K562 (cell line): Measurements from ENCODE around the gene KATNB1. TPM values are rescaled to one million over a fixed set of nuclear protein-coding genes. Genes with fewer than 3 reads are reported as not detected.

ENCODE experiments used
- microRNA-seq: library from miRNA; unstranded; fragments of <30 nt; microRNA quantifications from one replicate; pipeline ENCODE4, GENCODE V29; 2018; ENCODE audit warnings: borderline microRNAs expressed
- polyA plus RNA-seq, 8 experiments: library from polyadenylated mRNA; depleted of rRNA in 4 of 8; stranded (reverse) in 5 of 8; unstranded in 3 of 8; fragments of >200 nt; fragmentation: Nextera tagmentation in 2 of 8; fragmentation: Illumina TruSeq in 1 of 8; extraction: Ambion mirVana in 2 of 8; extraction: Trizol in 1 of 8; gene quantifications; 2 replicates each; pipeline versions ENCODE4 v1.2.1 to v1.2.3, GENCODE V29; 2011 to 2014; ENCODE audit warnings: inconsistent platforms in 1 of 8, missing spikeins in 1 of 8
- small RNA-seq: library from RNA; depleted of rRNA; stranded (forward); fragments of <200 nt; gene quantifications from one replicate; pipeline ENCODE3, GENCODE V24; 2014
- total RNA-seq, 7 experiments: library from RNA; depleted of rRNA in 6 of 7; stranded (reverse); fragments of >200 nt in 6 of 7; fragmentation: Illumina TruSeq in 2 of 7; extraction: Trizol in 2 of 7; gene quantifications; 2 replicates each; pipeline versions ENCODE4 v1.2.1 to v1.2.3, GENCODE V29; 2011 to 2021; ENCODE audit warnings: low replicate concordance in 1 of 7

The KATNB1 gene
- total and polyA plus RNA-seq, 9 of the 15 experiments (the other 6 are each of a cell fraction or from before 2014, with no cell fraction given) = 1.2 to 52.6 (median 21.9) TPM

Small RNA genes within 50 kb of the gene (microRNA-seq; reads per million reads assigned to microRNA genes)
- not detected for gene MIR6772

Small RNA genes within 50 kb of the gene (small RNA-seq; reads per million reads assigned to genes)
- gene MIR6772 = 0.11 reads per million

Other genes starting within 250 kb of the KATNB1 start
Only the 7 nearest of the 8 such genes appear.
- 3.8 and 4.9 TPM in 2 replicates for gene CCDC102A, start 199.2 kb upstream of the KATNB1 start, total RNA-seq (2014; rRNA removed)
- 0.16 and 0.58 TPM in 2 replicates for gene CCDC102A, start 199.2 kb upstream of the KATNB1 start, total RNA-seq (2014; rRNA removed; fragmentation: Illumina TruSeq; extraction: Trizol)
- 1.4 and 2.1 TPM in 2 replicates for gene CCDC102A, start 199.2 kb upstream of the KATNB1 start, total RNA-seq (2015; rRNA removed; fragmentation: Illumina TruSeq; extraction: Trizol)
- gene CCDC102A, start 199.2 kb upstream of the KATNB1 start, total RNA-seq (2021) = 2.7 and 3.0 TPM in 2 replicates
- 2.2 and 2.4 TPM in 2 replicates for gene CCDC102A, start 199.2 kb upstream of the KATNB1 start, polyA plus RNA-seq (2011; rRNA removed)
- 0.85 and 1.4 TPM in 2 replicates for gene CCDC102A, start 199.2 kb upstream of the KATNB1 start, polyA plus RNA-seq (2014; fragmentation: Illumina TruSeq; extraction: Trizol)
- gene CCDC102A, start 199.2 kb upstream of the KATNB1 start, polyA plus RNA-seq (2014; fragmentation: Nextera tagmentation; extraction: Ambion mirVana) = under 1 TPM; 0.03 to 0.11 TPM
- gene CCDC102A, start 199.2 kb upstream of the KATNB1 start, polyA plus RNA-seq (2014; rRNA removed) = 2.0 and 4.9 TPM in 2 replicates
- gene ADGRG5, start 193.1 kb upstream of the KATNB1 start, total RNA-seq (2014; rRNA removed) = 0.08 and 0.09 TPM in 2 replicates
- 0.07 TPM in 1 of 2 replicates, not detected in the other for gene ADGRG5, start 193.1 kb upstream of the KATNB1 start, total RNA-seq (2014; rRNA removed; fragmentation: Illumina TruSeq; extraction: Trizol)
- gene ADGRG5, start 193.1 kb upstream of the KATNB1 start, total RNA-seq (2015; rRNA removed; fragmentation: Illumina TruSeq; extraction: Trizol) = 0.14 and 0.30 TPM in 2 replicates
- 0.09 and 0.27 TPM in 2 replicates for gene ADGRG5, start 193.1 kb upstream of the KATNB1 start, total RNA-seq (2021)
- 0.01 and 0.11 TPM in 2 replicates for gene ADGRG5, start 193.1 kb upstream of the KATNB1 start, polyA plus RNA-seq (2011; rRNA removed)
- gene ADGRG5, start 193.1 kb upstream of the KATNB1 start, polyA plus RNA-seq (2014; fragmentation: Illumina TruSeq; extraction: Trizol) = 0.08 and 0.10 TPM in 2 replicates
- under 1 TPM; 0.01 to 0.39 TPM for gene ADGRG5, start 193.1 kb upstream of the KATNB1 start, polyA plus RNA-seq (2014; fragmentation: Nextera tagmentation; extraction: Ambion mirVana)
- 0.04 and 0.15 TPM in 2 replicates for gene ADGRG5, start 193.1 kb upstream of the KATNB1 start, polyA plus RNA-seq (2014; rRNA removed)
- not detected in 2 replicates for gene ADGRG1, start 107.1 kb upstream of the KATNB1 start, total RNA-seq (2014; rRNA removed)
- not detected in 2 replicates for gene ADGRG1, start 107.1 kb upstream of the KATNB1 start, total RNA-seq (2014; rRNA removed; fragmentation: Illumina TruSeq; extraction: Trizol)
- gene ADGRG1, start 107.1 kb upstream of the KATNB1 start, total RNA-seq (2015; rRNA removed; fragmentation: Illumina TruSeq; extraction: Trizol) = not detected in 2 replicates
- 0.31 TPM in 1 of 2 replicates, not detected in the other for gene ADGRG1, start 107.1 kb upstream of the KATNB1 start, total RNA-seq (2021)
- 0.04 and 0.57 TPM in 2 replicates for gene ADGRG1, start 107.1 kb upstream of the KATNB1 start, polyA plus RNA-seq (2011; rRNA removed)
- 0.16 and 0.29 TPM in 2 replicates for gene ADGRG1, start 107.1 kb upstream of the KATNB1 start, polyA plus RNA-seq (2014; fragmentation: Illumina TruSeq; extraction: Trizol)
- not detected for gene ADGRG1, start 107.1 kb upstream of the KATNB1 start, polyA plus RNA-seq (2014; fragmentation: Nextera tagmentation; extraction: Ambion mirVana)
- 0.34 TPM in 1 of 2 replicates, not detected in the other for gene ADGRG1, start 107.1 kb upstream of the KATNB1 start, polyA plus RNA-seq (2014; rRNA removed)
- gene ADGRG3, start 67.5 kb upstream of the KATNB1 start, total RNA-seq (2014; rRNA removed) = not detected in 2 replicates
- gene ADGRG3, start 67.5 kb upstream of the KATNB1 start, total RNA-seq (2014; rRNA removed; fragmentation: Illumina TruSeq; extraction: Trizol) = 0.16 TPM in 1 of 2 replicates, not detected in the other
- 0.08 TPM in 1 of 2 replicates, not detected in the other for gene ADGRG3, start 67.5 kb upstream of the KATNB1 start, total RNA-seq (2015; rRNA removed; fragmentation: Illumina TruSeq; extraction: Trizol)
- 0.09 and 0.16 TPM in 2 replicates for gene ADGRG3, start 67.5 kb upstream of the KATNB1 start, total RNA-seq (2021)
- 0.13 and 0.18 TPM in 2 replicates for gene ADGRG3, start 67.5 kb upstream of the KATNB1 start, polyA plus RNA-seq (2011; rRNA removed)
- 0.09 and 0.10 TPM in 2 replicates for gene ADGRG3, start 67.5 kb upstream of the KATNB1 start, polyA plus RNA-seq (2014; fragmentation: Illumina TruSeq; extraction: Trizol)
- gene ADGRG3, start 67.5 kb upstream of the KATNB1 start, polyA plus RNA-seq (2014; fragmentation: Nextera tagmentation; extraction: Ambion mirVana) = under 1 TPM; 0.10 to 0.30 TPM
- 0.24 and 0.52 TPM in 2 replicates for gene ADGRG3, start 67.5 kb upstream of the KATNB1 start, polyA plus RNA-seq (2014; rRNA removed)
- 0.09 TPM in 1 of 2 replicates, not detected in the other for gene DRC7, start 41.0 kb upstream of the KATNB1 start, total RNA-seq (2014; rRNA removed)
- 0.04 TPM in 1 of 2 replicates, not detected in the other for gene DRC7, start 41.0 kb upstream of the KATNB1 start, total RNA-seq (2014; rRNA removed; fragmentation: Illumina TruSeq; extraction: Trizol)
- gene DRC7, start 41.0 kb upstream of the KATNB1 start, total RNA-seq (2015; rRNA removed; fragmentation: Illumina TruSeq; extraction: Trizol) = 0.19 and 0.33 TPM in 2 replicates
- 0.22 and 0.24 TPM in 2 replicates for gene DRC7, start 41.0 kb upstream of the KATNB1 start, total RNA-seq (2021)
- gene DRC7, start 41.0 kb upstream of the KATNB1 start, polyA plus RNA-seq (2011; rRNA removed) = 0.13 and 0.53 TPM in 2 replicates
- 0.12 and 0.29 TPM in 2 replicates for gene DRC7, start 41.0 kb upstream of the KATNB1 start, polyA plus RNA-seq (2014; fragmentation: Illumina TruSeq; extraction: Trizol)
- gene DRC7, start 41.0 kb upstream of the KATNB1 start, polyA plus RNA-seq (2014; fragmentation: Nextera tagmentation; extraction: Ambion mirVana) = not detected
- not detected in 2 replicates for gene DRC7, start 41.0 kb upstream of the KATNB1 start, polyA plus RNA-seq (2014; rRNA removed)
- 103 and 106 TPM in 2 replicates for gene KIFC3, start 66.7 kb downstream of the KATNB1 start, total RNA-seq (2014; rRNA removed)
- 19.0 and 22.9 TPM in 2 replicates for gene KIFC3, start 66.7 kb downstream of the KATNB1 start, total RNA-seq (2014; rRNA removed; fragmentation: Illumina TruSeq; extraction: Trizol)
- 26.2 and 28.4 TPM in 2 replicates for gene KIFC3, start 66.7 kb downstream of the KATNB1 start, total RNA-seq (2015; rRNA removed; fragmentation: Illumina TruSeq; extraction: Trizol)
- gene KIFC3, start 66.7 kb downstream of the KATNB1 start, total RNA-seq (2021) = 94.5 and 105 TPM in 2 replicates
- gene KIFC3, start 66.7 kb downstream of the KATNB1 start, polyA plus RNA-seq (2011; rRNA removed) = 53.3 and 63.5 TPM in 2 replicates
- 20.2 and 47.1 TPM in 2 replicates for gene KIFC3, start 66.7 kb downstream of the KATNB1 start, polyA plus RNA-seq (2014; fragmentation: Illumina TruSeq; extraction: Trizol)
- under 1 TPM; 0.23 to 0.96 TPM for gene KIFC3, start 66.7 kb downstream of the KATNB1 start, polyA plus RNA-seq (2014; fragmentation: Nextera tagmentation; extraction: Ambion mirVana)
- 78.1 and 80.3 TPM in 2 replicates for gene KIFC3, start 66.7 kb downstream of the KATNB1 start, polyA plus RNA-seq (2014; rRNA removed)
- gene CNGB1, start 235.4 kb downstream of the KATNB1 start, total RNA-seq (2014; rRNA removed) = not detected in 2 replicates
- gene CNGB1, start 235.4 kb downstream of the KATNB1 start, total RNA-seq (2014; rRNA removed; fragmentation: Illumina TruSeq; extraction: Trizol) = not detected in 2 replicates
- gene CNGB1, start 235.4 kb downstream of the KATNB1 start, total RNA-seq (2015; rRNA removed; fragmentation: Illumina TruSeq; extraction: Trizol) = not detected in 2 replicates
- gene CNGB1, start 235.4 kb downstream of the KATNB1 start, total RNA-seq (2021) = not detected in 2 replicates
- gene CNGB1, start 235.4 kb downstream of the KATNB1 start, polyA plus RNA-seq (2011; rRNA removed) = not detected in 2 replicates
- not detected in 2 replicates for gene CNGB1, start 235.4 kb downstream of the KATNB1 start, polyA plus RNA-seq (2014; fragmentation: Illumina TruSeq; extraction: Trizol)
- gene CNGB1, start 235.4 kb downstream of the KATNB1 start, polyA plus RNA-seq (2014; fragmentation: Nextera tagmentation; extraction: Ambion mirVana) = not detected
- not detected in 2 replicates for gene CNGB1, start 235.4 kb downstream of the KATNB1 start, polyA plus RNA-seq (2014; rRNA removed)